HG02623 (cell line): ENCODE results near the gene TMBIM6.
"Not testable (repeated sequence)": the region's sequence is repeated elsewhere in the genome, so short reads cannot be mapped to it uniquely, and the experiment has no call there.

Experiments used
- ATAC-seq: cut with Tn5 transposase; IDR thresholded peaks from one replicate; pipeline ENCODE4 v1.9.1; 2021; ENCODE audit warnings: moderate library complexity; ENCODE audit not compliant: unreplicated experiment

TMBIM6 gene

GRCh38 chr12:49776413-49776812 lies 35.1 kb downstream of the TMBIM6 start:
- ATAC-seq = no peak

- ATAC-seq = no peak
Measured at GRCh38 chr12:49776858-49777257, 35.5 kb downstream of the TMBIM6 start.

GRCh38 chr12:49777341-49777740 lies 36.0 kb downstream of the TMBIM6 start:
- ATAC-seq = no peak

GRCh38 chr12:49777800-49778748 lies 36.7 kb downstream of the TMBIM6 start:
- no peak for ATAC-seq

GRCh38 chr12:49779581-49779980 lies 38.2 kb downstream of the TMBIM6 start:
- ATAC-seq = no peak

GRCh38 chr12:49780914-49781313 lies 39.6 kb downstream of the TMBIM6 start:
- not testable (repeated sequence) for ATAC-seq

GRCh38 chr12:49783917-49784676 lies 42.7 kb downstream of the TMBIM6 start:
- no peak for ATAC-seq

- no peak for ATAC-seq
Measured at GRCh38 chr12:49784756-49785409, 43.5 kb downstream of the TMBIM6 start.

GRCh38 chr12:49787672-49788071 lies 46.3 kb downstream of the TMBIM6 start:
- ATAC-seq = no peak

- ATAC-seq = no peak
Measured at GRCh38 chr12:49789992-49790391, 48.6 kb downstream of the TMBIM6 start.

- no peak for ATAC-seq
Measured at GRCh38 chr12:49790741-49791555, 49.6 kb downstream of the TMBIM6 start.

- no peak for ATAC-seq
Measured at GRCh38 chr12:49791700-49792099, 50.3 kb downstream of the TMBIM6 start.

- ATAC-seq = no peak
Measured at GRCh38 chr12:49792181-49792970, 51.0 kb downstream of the TMBIM6 start.

- ATAC-seq = no peak
Measured at GRCh38 chr12:49792976-49793580, 51.7 kb downstream of the TMBIM6 start.

GRCh38 chr12:49793620-49794019 lies 52.3 kb downstream of the TMBIM6 start:
- ATAC-seq = no peak

- no peak for ATAC-seq
Measured at GRCh38 chr12:49794021-49794420, 52.7 kb downstream of the TMBIM6 start.

- ATAC-seq = no peak
Measured at GRCh38 chr12:49794811-49795653, 53.7 kb downstream of the TMBIM6 start.

- ATAC-seq = no peak
Measured at GRCh38 chr12:49795654-49796105, 54.3 kb downstream of the TMBIM6 start.
